NCI-H460 (cell line): ENCODE measurements around the gene ARMC10. TPM values are rescaled to one million over a fixed set of nuclear protein-coding genes. Genes with fewer than 3 reads are reported as not detected.
"Not testable (repeated sequence)": the region's sequence is repeated elsewhere in the genome, so short reads cannot be mapped to it uniquely, and the experiment has no call there.

ENCODE experiments used
- DNase-seq: peaks from one replicate; pipeline ENCODE4 v3.0.0-alpha.2; 2016; ENCODE audit warnings: low read depth; ENCODE audit errors: extremely low read depth
- total RNA-seq: library from RNA; depleted of rRNA; stranded (reverse); fragments of >200 nt; shearing (Covaris generic); gene quantifications from 2 replicates; pipeline ENCODE4 v1.2.3, GENCODE V29; 2014

ARMC10 gene
- total RNA-seq, 1 experiment from 2014 or later, result 64.6 TPM

- DNase-seq, result no peak
These were observed 2.4 kb downstream of the ARMC10 start for GRCh38 chr7:103077318-103077717.

GRCh38 chr7:103078226-103078625, 3.3 kb downstream of the ARMC10 start:
- not testable (repeated sequence) for DNase-seq

GRCh38 chr7:103079836-103080235, 4.9 kb downstream of the ARMC10 start:
- no peak for DNase-seq

GRCh38 chr7:103080923-103081322, 6.0 kb downstream of the ARMC10 start:
- DNase-seq, result no peak

DNA sequence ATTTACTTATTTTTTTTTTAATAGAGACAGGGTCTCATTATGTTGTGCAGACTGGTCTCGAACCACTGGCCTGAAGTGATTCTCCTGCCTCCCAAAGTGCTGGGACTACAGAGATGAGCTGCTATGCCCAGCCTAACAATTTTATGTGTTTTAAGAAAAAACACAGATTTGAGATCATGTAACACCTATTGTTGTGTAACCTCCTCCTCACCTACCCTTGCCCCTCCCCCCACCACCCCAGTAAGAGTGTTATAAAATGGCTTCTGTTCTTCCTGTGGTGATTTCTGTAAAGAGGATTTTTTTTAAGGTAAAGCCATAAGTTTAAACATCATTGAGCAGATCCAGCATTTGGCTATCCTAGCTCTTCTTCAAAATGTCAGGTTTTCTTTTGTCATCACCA, 7.6 kb downstream of the ARMC10 start:
- no peak for DNase-seq

- DNase-seq, result no peak
These were observed 8.3 kb downstream of the ARMC10 start for GRCh38 chr7:103083210-103083609.

- DNase-seq, result not testable (repeated sequence)
These were observed 17.4 kb downstream of the ARMC10 start for GRCh38 chr7:103092321-103092720.

- DNase-seq, result no peak
These were observed 18.5 kb downstream of the ARMC10 start for GRCh38 chr7:103093429-103093828.

DNA sequence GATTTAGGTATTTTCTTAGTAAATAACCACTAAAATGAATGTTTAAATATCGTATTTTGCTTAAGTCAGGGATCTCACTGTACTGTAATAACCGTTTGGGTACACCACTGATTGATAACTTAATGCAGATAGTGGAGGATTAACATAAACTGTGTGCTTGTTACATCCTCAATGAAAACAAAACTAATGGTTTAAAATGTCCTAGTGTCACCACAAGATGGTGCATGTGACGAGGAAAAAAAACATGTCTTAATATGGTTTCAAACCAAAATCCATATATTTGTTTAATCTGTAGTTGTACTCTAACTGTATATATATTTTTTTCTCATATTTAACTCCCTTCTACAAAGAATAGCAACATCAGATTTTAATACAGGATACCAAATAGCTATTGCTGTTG, 19.2 kb downstream of the ARMC10 start:
- DNase-seq, result no peak

DNA sequence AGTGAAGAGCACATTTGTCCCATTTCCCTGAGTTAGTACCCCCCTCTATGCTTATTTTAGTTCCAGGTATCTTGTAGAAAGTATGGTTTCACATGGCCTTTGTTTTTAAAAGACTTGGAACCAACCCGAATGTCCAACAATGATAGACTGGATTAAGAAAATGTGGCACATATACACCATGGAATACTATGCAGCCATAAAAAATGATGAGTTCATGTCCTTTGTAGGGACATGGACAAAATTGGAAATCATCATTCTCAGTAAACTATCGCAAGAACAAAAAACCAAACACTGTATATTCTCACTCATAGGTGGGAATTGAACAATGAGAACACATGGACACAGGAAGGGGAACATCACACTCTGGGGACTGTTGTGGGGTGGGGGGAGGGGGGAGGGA, 20.6 kb downstream of the ARMC10 start:
- DNase-seq, result not testable (repeated sequence)

DNA sequence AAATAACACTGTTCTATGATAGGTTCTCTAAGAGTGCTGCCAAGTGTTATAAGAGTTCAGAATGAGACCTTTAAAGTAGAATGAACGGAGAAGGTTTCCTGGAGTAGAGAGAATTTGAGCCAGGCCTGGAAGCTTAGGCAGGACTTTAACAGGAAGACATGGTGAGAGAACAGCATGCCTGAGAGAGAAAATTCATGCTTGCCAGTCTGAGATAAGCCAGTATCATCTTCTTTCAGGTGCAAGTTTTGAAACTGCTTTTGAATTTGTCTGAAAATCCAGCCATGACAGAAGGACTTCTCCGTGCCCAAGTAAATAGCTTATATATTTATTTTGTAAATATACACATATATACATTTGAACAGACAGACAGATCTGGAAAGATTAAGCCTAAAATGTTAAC, 22.1 kb downstream of the ARMC10 start:
- no peak for DNase-seq

DNA sequence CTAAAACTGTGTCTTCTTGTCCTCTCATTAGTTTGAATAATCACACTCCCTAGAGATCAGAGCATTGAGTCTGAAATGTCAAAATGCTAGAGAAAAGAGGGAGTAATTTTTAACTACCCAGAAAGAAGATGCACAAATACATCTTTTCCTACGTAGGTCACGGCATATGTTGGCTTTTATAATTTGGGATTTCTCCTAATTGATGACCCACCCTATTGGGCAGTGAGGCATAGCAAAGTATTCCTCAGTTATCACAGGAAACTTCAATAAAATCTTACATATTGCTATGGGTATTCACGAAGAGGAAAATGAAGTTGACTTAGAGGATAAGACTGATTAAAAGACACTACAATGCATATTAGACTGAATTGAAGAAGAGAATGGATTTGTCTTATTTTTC, 25.4 kb downstream of the ARMC10 start:
- no peak for DNase-seq

- DNase-seq, result no peak
These were observed 26.6 kb downstream of the ARMC10 start for GRCh38 chr7:103101543-103101942.

DNA sequence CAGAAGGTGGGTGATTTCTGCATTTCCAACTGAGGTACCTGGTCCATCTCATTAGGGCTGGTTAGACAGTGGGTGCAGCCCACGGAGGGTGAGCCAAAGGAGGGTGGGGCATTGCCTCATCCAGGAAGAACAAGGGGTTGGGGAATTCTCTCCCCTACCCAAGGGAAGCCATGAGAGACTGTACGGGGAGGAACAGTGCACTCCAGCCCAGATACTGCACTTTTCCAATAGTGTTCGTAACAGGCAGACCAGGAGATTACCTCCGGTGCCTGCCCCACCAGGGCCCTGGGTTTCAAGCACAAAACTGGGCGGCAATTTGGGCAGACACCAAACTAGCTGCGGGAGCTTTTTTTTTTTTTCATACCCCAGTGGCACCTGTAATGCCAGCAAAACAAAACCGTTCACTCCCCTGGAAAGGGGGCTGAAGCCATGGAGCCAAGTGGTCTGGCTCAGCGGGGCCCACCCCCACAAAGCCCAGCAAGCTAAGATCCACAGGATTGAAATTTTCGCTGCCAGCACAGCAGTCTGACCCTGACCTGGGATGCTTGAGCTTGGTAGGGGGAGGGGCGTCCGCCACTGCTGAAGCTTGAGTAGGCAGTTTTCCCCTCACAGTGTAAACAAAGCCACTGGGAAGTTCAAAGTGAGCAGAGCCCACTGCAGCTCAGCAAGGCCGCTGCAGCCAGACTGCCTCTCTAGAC, 31.2 kb downstream of the ARMC10 start:
- no peak for DNase-seq

- DNase-seq, result not testable (repeated sequence)
These were observed 31.7 kb downstream of the ARMC10 start for GRCh38 chr7:103106703-103107070.

DNA sequence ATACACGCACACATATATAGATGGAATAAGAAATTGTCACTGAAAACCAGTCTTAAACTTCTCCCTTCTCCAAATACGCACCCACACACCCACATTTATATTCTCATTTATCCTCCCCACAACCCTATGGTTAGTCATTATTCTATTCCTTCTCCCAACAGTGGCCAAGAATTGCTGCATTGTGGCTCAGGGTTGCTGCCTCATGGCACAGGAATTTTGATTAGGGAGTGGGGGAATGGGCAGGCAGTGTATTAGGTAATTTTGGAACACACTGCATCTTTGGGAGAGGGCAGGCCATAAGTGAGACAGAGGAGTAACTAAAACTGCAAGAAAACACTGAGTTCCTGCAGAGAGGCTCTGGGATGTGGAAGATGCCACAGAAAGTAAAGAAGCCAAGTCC, 38.2 kb downstream of the ARMC10 start:
- DNase-seq, result no peak

DNA sequence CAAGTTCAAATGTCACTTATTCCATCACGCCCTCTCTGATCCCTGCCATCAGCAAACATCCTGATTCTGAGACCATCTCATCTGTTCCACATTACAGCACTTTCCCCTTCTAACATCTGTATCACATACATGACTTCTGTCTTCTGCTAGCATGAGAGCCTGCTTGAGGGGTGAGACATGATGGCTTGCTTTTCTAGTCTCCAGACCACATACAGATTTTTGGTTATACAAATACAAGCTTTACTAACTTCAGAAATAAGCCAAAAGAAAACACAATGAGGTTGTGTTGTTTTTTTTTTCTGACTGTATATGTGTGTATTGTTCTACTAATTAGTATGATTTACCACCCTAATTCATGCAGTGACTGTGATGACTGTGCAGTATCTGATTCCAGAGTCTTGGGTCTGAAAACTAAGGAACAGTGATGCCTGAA, 39.7 kb downstream of the ARMC10 start:
- DNase-seq, result no peak

GRCh38 chr7:103115771-103116170, 40.8 kb downstream of the ARMC10 start:
- DNase-seq, result no peak

DNA sequence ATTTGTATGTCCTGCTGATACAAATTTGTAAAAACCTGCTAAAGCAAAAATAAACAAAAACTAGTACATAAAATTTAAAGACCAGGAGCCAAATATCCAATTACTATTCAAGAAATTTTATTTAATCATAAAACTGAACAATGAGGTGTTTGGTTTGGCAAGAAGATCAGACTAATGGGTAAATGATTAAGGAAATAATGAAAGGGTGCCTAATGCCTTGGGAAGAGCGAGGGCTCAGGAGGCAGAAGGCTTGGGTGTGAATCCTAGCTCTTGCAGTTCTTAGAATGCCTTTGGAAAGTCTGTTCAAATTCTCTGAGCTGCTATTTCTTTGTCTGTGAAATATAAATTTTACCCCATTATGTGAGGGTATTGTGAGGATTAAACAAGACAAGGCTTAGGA, 41.6 kb downstream of the ARMC10 start:
- no peak for DNase-seq

- DNase-seq, result no peak
These were observed 42.1 kb downstream of the ARMC10 start for GRCh38 chr7:103116991-103117390.

GRCh38 chr7:103117465-103117864, 42.5 kb downstream of the ARMC10 start:
- no peak for DNase-seq

- DNase-seq, result no peak
These were observed 44.9 kb downstream of the ARMC10 start for GRCh38 chr7:103119791-103120291.

DNA sequence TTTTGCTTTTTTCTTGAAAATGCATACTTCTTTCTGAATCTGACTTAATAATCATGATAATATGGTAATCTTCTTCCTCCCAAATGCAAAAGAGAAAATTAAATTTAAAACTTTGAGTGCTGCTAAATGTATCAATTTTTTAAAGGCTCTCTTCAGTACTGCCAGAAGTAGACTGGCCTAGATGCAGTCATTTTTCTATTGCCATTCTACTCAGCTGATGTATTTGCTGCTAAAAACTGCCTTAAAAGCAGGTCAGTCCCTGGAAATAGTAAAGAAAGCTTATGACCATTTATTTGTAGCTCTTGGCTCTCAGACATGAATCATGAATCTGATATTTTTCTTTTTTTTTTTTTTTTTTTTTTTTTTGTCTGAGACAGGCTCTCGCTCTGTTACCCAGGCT, 45.4 kb downstream of the ARMC10 start:
- DNase-seq, result no peak
